GM10266 (cell line): Measurements from ENCODE around the gene GDPD3.

Source experiments
- DNase-seq: peaks from one replicate; pipeline ENCODE4 v3.0.0; 2012; ENCODE audit errors: extremely low spot score
- CTCF ChIP-seq: IDR thresholded peaks from 2 replicates; pipeline ENCODE4 v1.5.1; 2012; ENCODE audit warnings: mild to moderate bottlenecking, low read depth; ENCODE audit not compliant: control insufficient read depth, insufficient read depth; ENCODE audit errors: missing control alignments

Gene GDPD3

GRCh38 chr16:30075503-30076275 is 37.6 kb downstream of the GDPD3 start, which contains the start of gene PPP4C:
Gene PPP4C (plus strand): TSS chr16:30075994. CDS start chr16:30076378, 384 bp downstream.
- peak; percentile 94 for DNase-seq
- no peak for TF ChIP-seq CTCF

- TF ChIP-seq CTCF = no peak
- no peak for DNase-seq
These were observed 42.8 kb downstream of the GDPD3 start for GRCh38 chr16:30070490-30070889.

GRCh38 chr16:30069611-30070462 is 43.5 kb downstream of the GDPD3 start:
- DNase-seq = no peak

GRCh38 chr16:30068750-30069610 is 44.4 kb downstream of the GDPD3 start:
- DNase-seq = no peak
- TF ChIP-seq CTCF = peak; percentile 15

More at GRCh38 chr16:30069611-30070462, 43.5 kb downstream of the GDPD3 start:
- no peak for TF ChIP-seq CTCF

- no peak for DNase-seq
- no peak for TF ChIP-seq CTCF
These were observed 45.0 kb downstream of the GDPD3 start for GRCh38 chr16:30068333-30068732.

GRCh38 chr16:30067584-30067916 is 45.8 kb downstream of the GDPD3 start:
- TF ChIP-seq CTCF = no peak
- DNase-seq = no peak
